GM21423 (cell line): Measurements from ENCODE around the gene CLIC3.

Experiments used
- ATAC-seq: cut with Tn5 transposase; IDR thresholded peaks from one replicate; pipeline ENCODE4 v1.9.1; 2021; ENCODE audit warnings: mild to moderate bottlenecking, moderate library complexity; ENCODE audit not compliant: unreplicated experiment

Gene CLIC3

DNA sequence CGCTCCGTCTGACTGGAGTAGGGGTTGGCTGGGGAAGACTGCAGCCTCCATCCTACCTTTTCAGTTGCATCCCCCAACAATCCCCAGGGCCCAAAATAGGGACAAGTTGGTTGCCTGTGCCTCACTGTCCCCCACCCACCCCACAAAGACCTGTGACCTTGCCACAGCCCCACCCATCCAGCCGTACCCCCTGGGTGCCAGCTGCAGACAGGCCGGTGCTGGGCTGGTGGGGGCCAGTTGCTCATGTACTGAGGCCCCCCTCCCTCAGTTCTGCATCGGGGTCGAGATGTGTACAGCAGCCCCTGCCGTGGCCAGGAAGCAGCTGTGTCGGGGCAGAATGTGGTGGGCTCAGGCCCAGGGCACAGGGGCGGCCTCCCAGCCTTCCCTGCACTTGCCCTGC is 13.2 kb downstream of the CLIC3 start:
- no peak for ATAC-seq

DNA sequence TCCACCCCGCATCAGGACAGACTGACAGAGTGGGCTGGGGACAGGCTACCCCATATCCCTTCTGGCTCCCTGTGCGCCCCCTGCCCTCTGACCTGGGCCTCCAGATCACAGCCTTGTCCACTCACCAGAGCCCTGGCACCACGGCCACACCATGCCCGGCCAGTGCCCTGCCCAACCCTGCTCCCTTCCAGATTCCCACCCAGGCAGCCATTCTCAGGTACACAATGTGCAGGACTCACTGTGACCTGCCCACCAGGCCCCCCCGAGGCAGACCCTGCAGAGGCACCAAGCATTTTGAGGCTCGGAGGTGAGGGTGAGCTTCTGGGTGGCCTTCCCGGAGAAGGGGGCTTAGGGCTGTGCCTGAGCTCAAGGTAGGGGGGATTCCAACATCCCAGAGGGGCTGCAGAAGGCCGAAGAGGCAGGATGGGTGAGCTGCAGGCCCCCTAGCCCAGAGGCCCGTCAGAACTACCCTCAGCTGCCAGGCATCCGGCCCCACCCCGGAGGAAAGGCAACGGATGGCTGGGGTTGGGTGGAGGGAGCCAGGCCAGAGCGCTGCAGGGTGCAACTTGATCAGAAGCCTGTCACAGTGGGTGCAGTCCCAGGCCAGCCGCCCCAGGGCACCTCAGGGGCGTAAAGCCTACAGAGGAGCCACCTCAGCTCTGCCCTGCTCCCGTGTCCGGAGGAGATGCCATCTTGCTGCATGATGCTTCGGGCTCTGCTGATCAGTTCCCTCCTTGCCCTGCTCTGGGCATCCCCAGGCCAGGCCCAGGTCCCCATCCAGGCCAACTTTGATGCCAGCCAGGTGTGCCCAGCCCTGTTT is 13.9 kb downstream of the CLIC3 start, which contains the start of gene LCNL1:
LCNL1 (plus strand) TSS at position 762 of the 820 bp plus-strand sequence. CDS start 594 bp downstream, outside the sequence.
- ATAC-seq = no peak

DNA sequence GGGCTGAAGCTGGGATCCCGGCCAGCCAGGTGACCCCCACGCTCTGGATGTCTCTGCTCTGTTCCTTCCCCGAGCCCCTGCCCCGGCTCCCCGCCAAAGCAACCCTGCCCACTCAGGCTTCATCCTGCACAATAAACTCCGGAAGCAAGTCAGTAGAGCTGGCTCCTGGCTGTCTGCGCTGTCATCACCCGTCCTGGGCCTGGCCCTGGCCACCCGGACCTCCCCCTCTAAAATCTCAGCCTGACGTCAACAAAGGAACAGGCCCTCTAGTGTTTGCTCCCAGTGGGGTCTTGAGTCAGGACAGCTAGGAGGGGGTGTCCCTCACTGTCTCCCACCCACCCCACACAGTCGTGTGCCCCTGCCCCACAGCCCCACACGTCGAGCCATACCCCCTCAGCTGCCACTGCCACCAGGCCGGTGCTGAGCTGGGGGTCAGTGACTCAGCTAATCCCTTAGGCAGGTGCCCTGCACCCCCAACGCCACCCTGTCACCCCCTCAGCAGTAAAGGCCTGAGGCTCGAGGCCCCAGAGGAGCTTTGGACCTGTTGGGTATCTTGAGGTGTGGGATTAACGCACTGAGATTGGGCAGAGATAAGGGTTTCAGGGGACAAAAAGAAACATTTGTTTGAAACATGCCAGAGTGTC is 14.7 kb downstream of the CLIC3 start:
- ATAC-seq = no peak

DNA sequence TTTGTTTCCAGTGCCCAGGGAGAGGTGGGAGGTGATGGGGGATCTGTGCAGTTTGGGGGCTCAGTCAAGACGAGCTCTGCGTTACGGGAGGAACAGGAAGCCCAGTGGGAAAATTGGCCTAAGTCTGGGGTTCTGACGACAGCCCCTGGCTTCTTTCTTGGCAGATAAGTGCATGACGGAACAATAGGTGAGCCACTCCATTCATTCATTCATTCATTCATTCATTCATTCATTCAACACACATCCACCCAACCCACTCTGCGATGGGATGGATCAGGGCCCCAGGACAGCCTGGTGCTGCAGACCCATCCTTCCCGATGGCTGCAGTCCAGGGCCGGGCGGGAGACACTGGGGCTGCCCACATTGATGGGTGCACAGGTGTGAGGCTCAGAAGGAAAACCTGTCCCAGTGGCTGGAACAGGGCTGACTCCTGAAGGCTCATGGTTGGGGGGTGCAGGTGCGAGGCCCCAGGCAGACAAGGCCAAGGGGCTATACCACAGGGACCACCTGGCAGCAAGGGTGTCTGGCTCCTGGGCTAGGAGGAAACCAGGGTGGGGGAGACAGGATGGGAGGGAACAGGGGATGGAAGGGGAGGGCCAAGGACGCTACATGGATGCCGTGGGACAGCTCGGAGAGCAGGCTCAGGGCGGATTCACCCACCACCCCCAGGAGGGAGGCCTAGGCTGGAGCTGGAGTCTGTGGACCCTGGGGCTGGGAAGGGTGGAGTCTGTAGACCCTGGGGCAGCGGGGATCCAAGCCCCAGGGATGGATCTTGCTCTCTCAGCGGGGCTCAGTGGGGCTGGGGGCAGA is 15.5 kb downstream of the CLIC3 start:
- ATAC-seq = no peak

DNA sequence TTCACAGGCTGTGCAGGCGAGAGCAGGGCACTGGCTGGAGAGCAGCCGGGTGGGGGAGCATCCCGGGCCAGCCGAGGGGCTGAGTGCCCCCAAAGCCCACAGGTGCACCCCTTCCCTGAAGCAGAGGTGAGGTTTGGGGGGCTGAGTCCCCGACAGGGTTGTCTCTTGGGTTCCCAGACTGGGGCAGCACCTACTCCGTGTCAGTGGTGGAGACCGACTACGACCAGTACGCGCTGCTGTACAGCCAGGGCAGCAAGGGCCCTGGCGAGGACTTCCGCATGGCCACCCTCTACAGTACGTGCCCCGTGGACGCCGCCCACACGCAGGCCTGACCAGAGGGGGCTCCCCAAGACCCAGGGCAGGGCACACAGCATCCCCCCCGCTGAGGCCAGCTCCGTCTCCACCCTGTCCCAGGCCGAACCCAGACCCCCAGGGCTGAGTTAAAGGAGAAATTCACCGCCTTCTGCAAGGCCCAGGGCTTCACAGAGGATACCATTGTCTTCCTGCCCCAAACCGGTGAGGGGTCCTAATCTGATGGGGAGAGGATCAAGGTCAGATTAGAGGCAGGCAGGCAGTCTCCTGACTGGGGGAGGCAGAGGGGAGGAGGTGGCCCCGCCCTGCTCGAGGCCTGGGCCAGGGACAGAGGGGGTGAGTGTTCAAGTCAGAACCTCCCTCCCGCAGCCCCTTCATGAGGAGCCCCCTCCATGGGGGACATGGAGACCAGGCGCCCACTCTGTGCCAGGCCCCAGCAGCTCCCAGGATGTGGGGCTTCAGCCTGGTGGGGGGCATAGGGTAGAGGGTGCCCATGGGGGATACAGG is 16.4 kb downstream of the CLIC3 start:
- ATAC-seq = no peak

DNA sequence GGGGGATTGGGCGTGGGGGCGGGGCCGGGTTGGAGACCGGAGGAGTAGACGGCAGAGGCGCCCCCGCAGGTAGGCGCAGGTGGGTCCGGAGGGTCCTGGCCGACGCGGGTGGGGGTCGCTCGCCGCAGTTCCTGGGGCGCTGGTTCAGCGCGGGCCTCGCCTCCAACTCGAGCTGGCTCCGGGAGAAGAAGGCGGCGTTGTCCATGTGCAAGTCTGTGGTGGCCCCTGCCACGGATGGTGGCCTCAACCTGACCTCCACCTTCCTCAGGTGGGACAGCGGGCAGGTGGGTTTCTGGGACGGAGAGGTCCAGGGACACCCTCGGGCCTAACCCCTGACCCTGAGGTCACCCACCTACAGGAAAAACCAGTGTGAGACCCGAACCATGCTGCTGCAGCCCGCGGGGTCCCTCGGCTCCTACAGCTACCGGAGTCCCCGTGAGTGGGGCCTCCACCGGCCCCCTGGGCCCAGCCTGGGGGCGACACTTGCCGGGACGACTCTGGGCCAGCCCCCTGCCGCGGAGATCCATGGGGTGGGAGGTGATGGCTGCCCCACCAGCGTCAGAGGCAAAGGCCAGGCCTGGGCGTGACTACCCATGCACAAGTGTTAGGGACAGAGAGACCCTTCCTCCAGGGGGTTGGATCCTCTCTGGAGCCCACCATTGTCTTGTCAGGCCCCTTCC is 17.4 kb downstream of the CLIC3 start:
- no peak for ATAC-seq

DNA sequence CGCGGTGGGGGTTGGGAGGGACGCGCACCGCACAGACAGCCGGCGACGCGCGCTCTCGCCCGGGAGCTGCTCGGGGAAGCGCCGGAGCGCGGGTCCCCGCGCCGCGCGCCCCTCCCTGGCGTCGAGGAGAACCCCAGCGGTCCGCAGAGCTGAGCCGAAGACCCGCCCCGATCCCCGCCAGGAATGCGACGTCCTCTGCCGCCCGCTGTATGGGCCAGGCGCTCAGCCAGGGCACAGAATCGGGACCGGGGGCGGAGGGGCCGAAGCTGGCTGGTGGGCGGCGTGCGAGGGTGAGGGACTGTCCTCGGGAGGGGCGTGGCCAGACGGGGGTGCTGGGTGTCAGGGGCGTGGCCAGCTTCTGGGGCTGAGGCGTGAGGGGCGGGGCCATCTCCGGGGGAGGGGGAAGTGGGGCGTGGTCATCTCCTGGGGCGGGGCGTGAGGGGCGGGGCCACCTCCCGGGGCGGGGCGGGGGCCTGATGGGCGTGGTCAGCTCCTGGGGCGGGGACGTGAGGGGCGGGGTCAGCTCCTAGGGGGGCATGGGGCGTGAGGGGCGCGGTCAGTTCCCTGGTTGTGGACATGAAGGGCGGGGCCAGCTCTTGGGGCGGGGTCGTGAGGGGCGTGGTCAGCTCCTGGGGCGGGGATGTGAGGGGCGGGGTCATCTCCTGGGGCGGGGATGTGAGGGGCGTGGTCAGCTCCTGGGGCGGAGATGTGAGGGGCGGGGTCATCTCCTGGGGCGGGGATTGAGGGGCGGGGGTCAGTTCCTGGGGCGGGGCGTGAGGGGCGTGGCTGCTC is 18.1 kb downstream of the CLIC3 start:
- no peak for ATAC-seq

DNA sequence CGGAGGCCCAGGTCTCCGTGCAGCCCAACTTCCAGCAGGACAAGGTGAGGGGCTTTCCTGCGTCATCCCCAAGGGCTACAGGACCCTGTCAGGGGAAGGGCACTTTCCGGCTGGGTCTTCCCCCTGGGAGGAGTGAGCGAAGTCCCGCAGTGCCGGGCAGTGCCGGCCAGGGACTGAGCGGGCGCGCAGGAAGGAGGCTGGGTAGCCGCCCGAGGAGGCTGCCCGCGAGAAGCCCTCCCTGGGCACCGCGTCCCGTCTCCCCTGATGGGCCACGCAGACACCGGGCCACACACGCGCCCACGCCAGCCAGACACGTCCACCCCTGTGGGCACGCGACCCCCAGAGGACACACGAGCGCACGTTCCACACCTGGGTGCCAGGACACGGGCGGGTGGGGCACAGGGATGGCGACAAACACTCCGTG is 18.7 kb downstream of the CLIC3 start:
- ATAC-seq = no peak

DNA sequence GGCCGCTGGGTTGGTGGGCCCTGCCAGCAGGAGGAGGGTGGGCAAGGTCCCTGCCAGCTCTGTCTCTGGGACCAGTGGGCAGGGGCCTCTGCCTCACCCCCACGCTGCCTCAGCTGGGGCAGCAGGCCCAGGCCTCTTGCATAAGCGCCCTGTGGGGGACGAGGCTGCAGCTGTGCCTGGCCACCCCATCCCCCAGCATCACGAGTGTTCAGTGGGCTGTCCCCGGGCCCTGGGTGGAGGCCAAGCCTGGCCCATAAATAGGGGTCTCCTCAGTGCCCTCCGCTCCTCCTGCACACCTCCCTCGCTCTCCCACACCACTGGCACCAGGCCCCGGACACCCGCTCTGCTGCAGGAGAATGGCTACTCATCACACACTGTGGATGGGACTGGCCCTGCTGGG is 19.1 kb downstream of the CLIC3 start, which contains the start of gene PTGDS:
PTGDS (plus strand) TSS at position 282 of the 400 bp plus-strand sequence; CDS start at position 357, 75 bp downstream.
- no peak for ATAC-seq

DNA sequence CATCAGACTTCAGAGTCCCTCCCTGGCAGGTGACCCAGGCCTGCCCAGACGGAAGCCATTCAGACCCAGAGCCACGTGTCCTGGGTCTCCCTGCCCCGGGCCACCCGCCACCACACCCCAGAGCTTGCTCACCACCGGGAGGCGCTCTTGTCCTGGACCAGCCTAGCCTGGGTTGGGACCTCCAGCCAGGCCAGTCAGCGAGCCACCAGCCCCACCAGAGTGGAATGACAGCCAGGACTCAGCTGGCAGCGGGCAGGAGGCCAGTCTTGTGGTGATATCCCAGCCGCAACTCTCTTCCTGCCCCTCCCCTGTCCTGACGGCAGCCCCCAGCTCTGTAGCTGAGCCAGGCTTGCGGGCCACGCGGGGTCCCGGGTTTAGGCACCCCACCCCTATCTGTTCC is 20.7 kb downstream of the CLIC3 start:
- ATAC-seq = no peak

DNA sequence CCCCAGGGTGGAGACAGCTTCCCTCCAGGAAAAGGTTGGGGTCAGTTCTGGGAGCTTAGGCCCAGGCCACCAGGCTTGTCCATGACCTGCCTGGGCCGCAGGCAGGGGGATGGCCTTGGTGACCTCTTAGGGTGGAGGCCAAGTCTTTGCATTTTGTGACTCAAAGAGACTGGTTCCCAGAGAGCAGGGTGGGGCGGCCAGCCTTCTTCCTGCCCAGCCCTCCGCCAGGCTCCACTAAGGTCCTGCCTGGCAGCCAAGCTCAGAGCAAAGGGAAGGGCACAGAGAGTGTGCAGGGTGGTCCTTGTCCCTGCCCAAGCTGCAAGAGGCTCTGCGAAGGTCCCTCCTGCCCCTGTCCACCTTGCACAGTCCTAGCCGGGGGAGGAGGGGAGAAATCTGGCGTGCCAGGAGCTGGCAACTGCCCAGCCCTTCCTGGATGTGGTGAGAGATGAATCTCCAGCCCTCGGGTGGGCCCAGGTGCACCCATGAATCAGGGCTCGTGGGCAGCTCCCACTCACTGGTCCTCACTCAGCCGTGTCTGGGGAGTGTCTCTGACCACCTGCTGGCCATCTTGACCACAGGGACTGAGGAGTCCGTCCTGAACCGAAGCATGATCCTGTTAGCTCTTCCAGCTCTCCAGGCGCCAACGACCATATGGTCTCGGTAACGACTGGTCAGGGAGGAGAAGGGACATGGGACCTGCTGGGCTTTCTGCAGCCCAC is 21.4 kb downstream of the CLIC3 start:
- ATAC-seq = no peak

DNA sequence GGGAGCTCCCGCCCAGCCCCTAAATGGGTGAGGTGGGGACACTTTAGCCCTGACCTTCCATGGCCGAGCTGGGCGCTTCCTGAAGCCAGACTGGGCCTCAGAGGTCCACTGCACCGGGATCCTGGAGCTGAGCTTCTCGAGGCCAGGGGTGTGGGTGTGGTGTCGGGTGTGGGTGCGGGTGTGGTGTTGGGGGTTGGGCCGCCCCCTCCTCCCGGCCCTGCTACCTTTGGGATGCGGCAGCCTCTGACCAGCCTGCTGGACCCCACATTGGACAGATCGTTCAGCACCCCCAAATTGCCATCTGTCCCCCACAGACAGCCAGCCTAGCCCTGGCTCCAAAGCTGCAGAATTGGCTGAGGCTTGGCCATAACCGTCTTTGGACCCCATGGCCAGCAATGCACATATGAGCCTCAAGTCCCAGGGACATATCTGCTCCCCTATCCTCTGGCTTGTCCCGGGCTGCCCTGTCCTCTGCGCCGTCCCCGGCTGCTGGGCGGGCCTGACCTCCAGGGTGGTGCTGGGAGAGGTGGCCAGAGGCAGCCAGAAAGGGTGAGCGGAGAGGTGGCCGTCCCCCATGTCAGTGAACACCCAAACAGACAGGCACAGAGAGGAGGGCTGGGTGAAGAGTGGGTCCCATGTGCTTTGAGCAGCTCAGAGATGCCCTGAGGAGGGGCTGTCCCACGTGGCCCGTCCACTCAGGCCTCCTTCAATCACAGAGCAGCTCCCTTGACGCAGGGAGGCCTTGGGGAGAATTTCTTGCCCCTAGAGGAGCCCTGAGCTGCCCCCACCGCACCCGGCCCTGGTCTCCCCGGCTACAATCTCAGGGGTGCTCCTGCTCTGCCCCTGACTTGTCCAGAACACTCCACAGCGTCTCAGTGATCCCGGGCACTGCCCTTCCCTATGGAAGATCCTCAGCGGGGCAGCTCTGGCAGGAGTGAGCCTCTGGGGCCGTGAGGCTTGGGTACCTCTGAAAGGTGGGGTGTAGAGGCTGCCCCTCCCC is 22.4 kb downstream of the CLIC3 start:
- no peak for ATAC-seq

DNA sequence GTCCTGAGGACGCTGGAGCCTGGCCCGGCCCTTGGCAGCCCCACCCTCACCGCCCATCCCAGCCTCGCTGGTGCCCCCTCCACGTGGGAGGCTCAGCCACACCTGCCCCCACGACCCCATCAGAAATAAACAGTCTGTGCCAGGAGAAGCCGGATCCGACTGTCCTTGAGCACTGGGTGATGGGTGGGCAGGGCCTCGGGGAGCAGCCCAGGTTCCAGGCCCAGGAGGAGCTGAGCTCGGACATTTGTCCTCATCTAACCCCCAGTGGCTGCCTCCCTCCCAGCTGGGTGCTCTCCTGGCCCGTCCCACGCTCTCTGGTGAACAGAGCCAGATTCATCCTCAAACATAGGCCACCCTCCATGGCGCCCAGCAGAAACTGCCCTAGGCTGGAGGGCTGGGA is 23.6 kb downstream of the CLIC3 start:
- no peak for ATAC-seq

DNA sequence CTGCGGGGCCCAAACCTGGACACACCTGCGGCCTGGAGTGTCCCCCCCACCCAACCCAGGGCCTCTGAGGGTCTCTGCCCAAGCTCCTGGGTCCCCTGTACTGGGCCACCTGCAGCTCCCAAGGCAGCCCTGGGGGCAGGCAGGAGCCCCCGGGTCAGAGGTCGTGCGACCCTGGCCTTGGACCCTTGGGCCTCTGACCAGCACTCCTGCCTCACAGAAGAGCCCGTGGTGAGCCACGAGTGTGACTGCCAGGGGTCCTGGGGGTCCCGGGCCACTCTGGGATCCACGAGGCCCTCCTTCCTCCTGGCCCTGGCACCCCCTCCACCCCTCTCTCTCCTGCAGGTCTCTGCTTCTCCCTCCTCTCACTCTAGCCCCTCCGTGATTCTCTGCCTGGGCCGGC is 24.0 kb downstream of the CLIC3 start:
- ATAC-seq = no peak

DNA sequence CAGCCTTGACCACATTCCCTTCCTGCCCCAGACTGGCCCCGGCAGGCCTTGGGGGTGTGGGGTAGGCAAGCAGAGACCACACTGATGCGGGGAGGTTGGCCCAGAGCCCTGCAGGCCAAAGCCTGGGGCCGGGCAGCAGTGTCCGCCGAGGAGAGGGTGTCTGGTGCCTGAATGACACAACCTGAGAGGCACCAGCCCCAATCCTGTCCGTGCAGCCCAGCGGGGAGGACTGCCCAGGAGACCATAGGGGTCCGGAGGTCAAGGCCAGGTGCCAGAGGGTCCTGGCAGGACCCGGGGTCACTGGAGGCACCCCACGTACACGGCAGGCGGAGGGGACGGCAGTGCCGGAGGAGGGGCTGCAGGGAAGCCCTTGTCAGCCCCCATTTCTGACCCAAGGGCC is 24.6 kb downstream of the CLIC3 start:
- ATAC-seq = no peak

DNA sequence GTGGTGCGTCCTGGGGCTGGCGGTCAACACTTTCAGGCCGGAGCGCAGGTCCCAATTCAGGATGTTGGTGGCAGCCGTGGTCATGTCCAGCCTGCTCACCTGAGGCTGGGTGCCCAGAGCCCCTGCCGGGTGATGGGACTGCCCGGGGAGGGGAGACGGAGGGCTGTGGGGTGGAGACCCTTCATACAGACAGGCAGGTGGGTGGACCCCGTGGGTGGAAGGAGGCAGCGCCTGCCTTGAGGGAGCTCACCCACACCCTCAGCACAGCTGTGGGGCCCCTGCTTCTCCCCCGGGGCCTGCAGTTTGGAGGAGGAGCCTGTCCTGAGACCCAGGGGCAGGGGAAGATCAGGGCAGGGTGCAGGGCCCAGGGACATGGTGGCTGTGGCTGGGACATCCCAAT is 26.0 kb downstream of the CLIC3 start:
- no peak for ATAC-seq

DNA sequence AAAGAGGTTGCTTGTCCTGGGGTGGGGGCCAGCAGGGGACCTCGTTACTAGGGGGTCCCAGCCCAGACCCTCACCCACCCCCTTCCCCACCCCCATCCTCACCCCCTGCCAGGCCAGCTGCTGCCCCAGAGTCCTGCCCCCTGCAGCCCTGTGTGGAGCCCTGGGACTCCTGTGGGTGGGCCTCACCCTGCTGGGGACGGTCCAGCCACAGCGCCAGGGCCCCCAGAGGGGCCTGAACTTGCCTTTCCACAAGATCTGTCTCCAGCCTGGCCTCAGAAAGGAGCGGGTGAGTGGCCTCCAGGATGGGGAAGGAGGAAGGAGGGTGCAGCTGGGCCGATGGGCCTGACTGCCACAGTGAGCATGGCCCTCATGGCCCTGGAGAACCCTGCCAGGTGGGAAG is 26.6 kb downstream of the CLIC3 start:
- no peak for ATAC-seq
